GM12892 (cell line): ENCODE results near the gene RIC8A.

Source experiments
- POLR2A ChIP-seq: IDR thresholded peaks from 2 replicates; pipeline ENCODE4 v1.6.1; 2011; ENCODE audit warnings: low read depth, low read length, control low read depth
- POLR2AphosphoS5 ChIP-seq: IDR thresholded peaks from 2 replicates; pipeline ENCODE4 v1.6.1; 2011; ENCODE audit warnings: low read depth, low read length, control low read depth

DNA sequence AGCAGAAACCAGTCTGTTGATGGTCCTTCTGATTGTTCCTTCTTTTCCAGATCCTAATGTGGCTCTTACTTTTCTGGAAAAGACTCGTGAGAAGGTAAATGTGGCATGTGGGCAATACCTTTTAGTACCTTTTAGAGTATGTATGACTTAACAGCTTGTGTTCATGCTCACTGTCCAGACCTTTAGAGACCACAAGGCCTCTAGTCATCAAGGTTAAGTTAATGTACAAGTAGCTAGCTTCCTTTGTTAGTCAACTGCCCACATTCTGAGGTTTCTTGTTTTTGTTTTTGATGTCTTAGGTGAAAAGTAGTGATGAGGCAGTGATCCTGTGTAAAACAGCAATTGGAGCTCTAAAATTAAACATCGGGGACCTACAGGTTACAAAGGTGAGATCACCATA is 36.9 kb downstream of the RIC8A start:
- TF ChIP-seq POLR2AphosphoS5 (no peak), POLR2A (no peak)
